Naive thymus-derived CD4-positive, alpha-beta T cell (primary cell): Measurements from ENCODE around the gene CLCA1. TPM values are rescaled to one million over a fixed set of nuclear protein-coding genes. Genes with fewer than 3 reads are reported as not detected.

Experiments
- ATAC-seq: fragments of 150-1000 bp; cut with Tn5 transposase; 2 replicates; pipeline ENCODE4 v1.10.0; 2021; ENCODE audit warnings: mild to moderate bottlenecking, moderate library complexity
- CTCF ChIA-PET: fragments of 350-600 bp; sonication (Branson Sonifier 250); formaldehyde crosslinking; loops from one replicate; lab custom pipeline; 2021; ENCODE audit warnings: antibody characterized with exemption; lab: Charles Lee
- POLR2A ChIA-PET: fragments of 350-600 bp; sonication (Branson Sonifier 250); formaldehyde crosslinking; loops from one replicate; lab custom pipeline; 2021; ENCODE audit warnings: antibody characterized with exemption, inconsistent platforms; lab: Charles Lee
- DNase-seq, 9 donors: peaks; one replicate each; pipeline versions ENCODE4 v3.0.0 to v3.0.0-alpha.2; 2020 to 2022; ENCODE audit warnings: mixed read lengths in 1 of 9
- H3K27ac ChIP-seq: one replicate; pipeline ENCODE4 v1.7.0; 2013; ENCODE audit warnings: mild to moderate bottlenecking, low read depth, low read length, moderate library complexity
- H3K27me3 ChIP-seq, 2 donors: one replicate each; pipeline ENCODE4 v1.7.0; 2013; ENCODE audit warnings: low read length in 2 of 2, mild to moderate bottlenecking in 2 of 2, moderate library complexity in 2 of 2; ENCODE audit not compliant: control insufficient read depth in 2 of 2, insufficient read depth in 2 of 2
- H3K36me3 ChIP-seq, 3 experiments: 1 replicate in 2 of 3; 2 replicates in 1 of 3; pipeline ENCODE4 v1.7.0; 2013; ENCODE audit warnings: low read length in 3 of 3, mild to moderate bottlenecking in 3 of 3, moderate library complexity in 1 of 3; ENCODE audit not compliant: insufficient read depth in 3 of 3, control insufficient read depth in 2 of 3
- H3K4me1 ChIP-seq, 2 donors: one replicate each; pipeline ENCODE4 v1.7.0; 2013; ENCODE audit warnings: low read length in 2 of 2, mild to moderate bottlenecking in 2 of 2, moderate library complexity in 1 of 2; ENCODE audit not compliant: control insufficient read depth in 2 of 2, insufficient read depth in 2 of 2
- H3K4me3 ChIP-seq: 2 replicates; pipeline ENCODE4 v1.7.0; 2013; ENCODE audit warnings: mild to moderate bottlenecking, low read length
- H3K9me3 ChIP-seq, 3 experiments: 1 replicate in 2 of 3; 2 replicates in 1 of 3; pipeline ENCODE4 v1.7.0; 2013; ENCODE audit warnings: low read length in 3 of 3; ENCODE audit not compliant: control insufficient read depth in 2 of 3
- H3K27ac Mint-ChIP-seq, 9 donors: one replicate each; pipeline ENCODE4 v1.8.0; 2020 to 2022; ENCODE audit warnings: mixed read lengths in 9 of 9, mild to moderate bottlenecking in 8 of 9, moderate library complexity in 5 of 9, inconsistent platforms in 2 of 9
- H3K27me3 Mint-ChIP-seq, 5 donors: one replicate each; pipeline ENCODE4 v1.8.0; 2021 to 2022; ENCODE audit warnings: mixed read lengths in 5 of 5, mild to moderate bottlenecking in 1 of 5
- H3K36me3 Mint-ChIP-seq, 5 donors: one replicate each; pipeline ENCODE4 v1.8.0; 2020 to 2022; ENCODE audit warnings: mixed read lengths in 5 of 5, mild to moderate bottlenecking in 3 of 5, inconsistent platforms in 1 of 5
- H3K4me1 Mint-ChIP-seq, 7 donors: one replicate each; pipeline ENCODE4 v1.8.0; 2020 to 2022; ENCODE audit warnings: mixed read lengths in 7 of 7, mild to moderate bottlenecking in 3 of 7, inconsistent platforms in 1 of 7
- H3K4me3 Mint-ChIP-seq, 10 donors: one replicate each; pipeline ENCODE4 v1.8.0; 2020 to 2022; ENCODE audit warnings: mild to moderate bottlenecking in 10 of 10, mixed read lengths in 10 of 10, moderate library complexity in 6 of 10, inconsistent platforms in 2 of 10
- H3K9me3 Mint-ChIP-seq, 11 donors: one replicate each; pipeline ENCODE4 v1.8.0; 2020 to 2022; ENCODE audit warnings: mixed read lengths in 11 of 11, mild to moderate bottlenecking in 4 of 11, inconsistent platforms in 1 of 11, moderate library complexity in 1 of 11
- intact Hi-C, 2 donors: fragments of 100-400 bp; cut with micrococcal nuclease; formaldehyde crosslinking; loops; one replicate each; pipeline ENCODE4 v1.15.1; 2023
- polyA plus RNA-seq, 2 donors: library from polyadenylated mRNA; unstranded; fragments of 300-500 nt; fragmentation: Illumina TruSeq; gene quantifications; one replicate each; pipeline ENCODE4 v1.2.3, GENCODE V29; 2021
- total RNA-seq, 6 experiments: library from RNA in 5 of 6; stranded (reverse) in 5 of 6; gene quantifications; 1 replicate in 5 of 6; 2 replicates in 1 of 6; pipeline ENCODE4 v1.2.3 and lab custom pipeline; 2021 to 2026

Gene CLCA1
- total and polyA plus RNA-seq, 7 experiments from 2014 or later, result not detected

- Mint-ChIP-seq H3K4me1 (no peaks in the 10 kb centered on the region), H3K9me3 (peaks cover 0 to 4% (median 0%) of the 10 kb centered on the region in 11 donors), H3K36me3 (no peaks in the 10 kb centered on the region), H3K27me3 (peaks cover 4 to 25% (median 14%) of the 10 kb centered on the region in 5 donors), H3K4me3 (no peak within 1 kb of the TSS), H3K27ac (no peak within 1 kb of the TSS)
- intact Hi-C loops, result no loop called here
- no peak within 1 kb of the TSS for H3K27ac ChIP-seq
- ChIA-PET CTCF (no interaction called here), POLR2A (no interaction called here)
- no peak within 1 kb of the TSS for H3K4me3 ChIP-seq
- no peaks in the 10 kb centered on the region for H3K4me1 ChIP-seq
- no peak for DNase-seq
- H3K9me3 ChIP-seq, result no peaks in the 10 kb centered on the region
- H3K27me3 ChIP-seq, result no peaks in the 10 kb centered on the region
- H3K36me3 ChIP-seq, result no peaks in the 10 kb centered on the region
- no peak for ATAC-seq
These were observed 78.1 kb downstream of the CLCA1 start, which contains the start of gene CLCA4 for GRCh38 chr1:86546787-86547221. TSS of gene CLCA4 (plus strand) at chr1:86547078. CDS start at chr1:86547120, 42 bp downstream.

GRCh38 chr1:86548839-86549238, 80.1 kb downstream of the CLCA1 start:
- DNase-seq (no peak), ATAC-seq (no peak)
- Histone ChIP-seq H3K27me3 (no peaks in the 10 kb centered on the region), H3K4me3 (no peak overlapping the region), H3K4me1 (no peaks in the 10 kb centered on the region), H3K36me3 (no peaks in the 10 kb centered on the region), H3K9me3 (no peaks in the 10 kb centered on the region), H3K27ac (no peak overlapping the region)
- no peak overlapping the region for H3K27ac Mint-ChIP-seq
- ChIA-PET CTCF (no interaction called here), POLR2A (no interaction called here)
- intact Hi-C loops, result no loop called here
- no peak overlapping the region for H3K4me3 Mint-ChIP-seq
- H3K36me3 Mint-ChIP-seq, result no peaks in the 10 kb centered on the region
- peaks cover 0 to 4% (median 0%) of the 10 kb centered on the region in 11 donors for H3K9me3 Mint-ChIP-seq
- H3K4me1 Mint-ChIP-seq, result no peaks in the 10 kb centered on the region
- H3K27me3 Mint-ChIP-seq, result peaks cover 1 to 22% (median 7%) of the 10 kb centered on the region in 5 donors

Other genes with a start within 250 kb of the CLCA1 start
- gene ODF2L, start 72.6 kb upstream of the CLCA1 start, total RNA-seq, result 10 to 100 TPM; 50.3 to 75.3 (median 52.2) TPM
- 10 to 100 TPM; 22.8 to 30.8 TPM for gene ODF2L, start 72.6 kb upstream of the CLCA1 start, polyA plus RNA-seq
- gene CLCA2, start 44.8 kb upstream of the CLCA1 start, total RNA-seq, result not detected
- not detected for gene CLCA2, start 44.8 kb upstream of the CLCA1 start, polyA plus RNA-seq
- gene CLCA4, start 78.2 kb downstream of the CLCA1 start, total RNA-seq, result not detected
- gene CLCA4, start 78.2 kb downstream of the CLCA1 start, polyA plus RNA-seq, result not detected
- 10 to 100 TPM; 36.7 to 72.0 (median 49.8) TPM for gene SH3GLB1, start 235.6 kb downstream of the CLCA1 start, total RNA-seq
- gene SH3GLB1, start 235.6 kb downstream of the CLCA1 start, polyA plus RNA-seq, result 10 to 100 TPM; 22.9 to 24.3 TPM